HG02973 (cell line): ENCODE measurements around the gene CD37.
"Not testable (repeated sequence)": the region's sequence is repeated elsewhere in the genome, so short reads cannot be mapped to it uniquely, and the experiment has no call there.

ENCODE experiments used
- ATAC-seq: cut with Tn5 transposase; IDR thresholded peaks from one replicate; pipeline ENCODE4 v1.9.1; 2021; ENCODE audit warnings: moderate library complexity; ENCODE audit not compliant: unreplicated experiment

The CD37 gene, protein sequence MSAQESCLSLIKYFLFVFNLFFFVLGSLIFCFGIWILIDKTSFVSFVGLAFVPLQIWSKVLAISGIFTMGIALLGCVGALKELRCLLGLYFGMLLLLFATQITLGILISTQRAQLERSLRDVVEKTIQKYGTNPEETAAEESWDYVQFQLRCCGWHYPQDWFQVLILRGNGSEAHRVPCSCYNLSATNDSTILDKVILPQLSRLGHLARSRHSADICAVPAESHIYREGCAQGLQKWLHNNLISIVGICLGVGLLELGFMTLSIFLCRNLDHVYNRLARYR

GRCh38 chr19:49335071-49335783 lies at the start of gene CD37:
Gene CD37 (plus strand): TSS chr19:49335406. CDS start chr19:49335541, 135 bp downstream.
- ATAC-seq, result no peak

GRCh38 chr19:49287141-49287770 lies 48.0 kb upstream of the CD37 start:
- no peak for ATAC-seq

GRCh38 chr19:49288205-49288604 lies 47.0 kb upstream of the CD37 start:
- ATAC-seq, result not testable (repeated sequence)

DNA sequence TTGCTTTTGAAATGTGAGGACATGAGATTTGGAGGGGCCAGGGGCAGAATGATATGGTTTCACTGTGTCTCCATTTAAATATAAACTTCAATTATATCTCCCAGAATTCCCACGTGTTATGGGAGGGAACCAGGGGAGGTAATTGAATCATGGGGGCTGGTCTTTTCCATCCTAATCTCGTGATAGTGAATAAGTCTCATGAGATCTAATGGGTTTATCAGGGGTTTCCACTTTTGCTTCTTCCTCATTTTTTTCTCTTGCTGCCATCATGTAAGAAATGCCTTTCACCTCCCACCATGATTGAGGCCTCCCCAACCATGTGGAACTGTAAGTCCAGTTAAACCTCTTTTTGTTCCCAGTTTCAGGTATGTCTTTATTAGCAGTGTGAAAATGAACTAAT lies 45.9 kb upstream of the CD37 start:
- ATAC-seq, result not testable (repeated sequence)

DNA sequence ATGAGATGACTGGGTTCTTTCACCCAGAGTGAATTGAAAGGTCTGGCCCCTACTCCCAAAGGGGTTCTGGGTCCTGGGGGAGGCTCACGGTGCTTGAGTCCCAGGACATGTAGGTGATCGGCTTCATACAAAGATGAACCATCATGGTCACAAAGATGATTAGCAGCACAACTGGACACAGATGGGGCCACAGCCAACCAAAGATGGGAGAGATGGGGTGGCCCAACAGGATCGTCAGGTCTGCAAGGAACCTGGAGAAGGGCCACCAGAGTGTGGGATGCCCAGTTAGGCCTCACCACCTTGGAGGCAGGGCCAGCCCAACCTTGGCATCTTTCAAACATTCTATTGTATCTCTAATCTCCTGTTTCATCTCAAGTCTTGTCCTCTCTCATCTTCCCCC lies 44.7 kb upstream of the CD37 start:
- ATAC-seq, result no peak

DNA sequence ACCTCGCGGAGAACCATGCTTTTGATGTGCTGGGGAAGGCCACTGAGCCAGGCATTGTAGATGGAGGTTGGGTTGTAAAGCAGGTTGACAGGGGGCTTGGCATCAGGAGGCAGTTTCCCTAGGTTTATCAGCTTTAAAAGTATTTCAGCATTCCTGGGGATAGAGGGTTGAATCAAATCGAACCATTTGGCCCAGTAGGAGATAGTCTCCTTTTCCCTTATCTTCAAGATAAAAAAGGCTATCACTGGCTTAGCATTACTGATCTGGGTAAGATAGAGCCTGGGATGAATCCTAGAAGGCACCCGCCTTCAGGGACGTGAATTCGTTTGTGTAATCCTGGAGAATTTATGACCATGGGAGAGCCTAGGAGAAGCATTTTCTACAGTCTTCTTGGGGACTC lies 40.8 kb upstream of the CD37 start:
- ATAC-seq, result no peak

DNA sequence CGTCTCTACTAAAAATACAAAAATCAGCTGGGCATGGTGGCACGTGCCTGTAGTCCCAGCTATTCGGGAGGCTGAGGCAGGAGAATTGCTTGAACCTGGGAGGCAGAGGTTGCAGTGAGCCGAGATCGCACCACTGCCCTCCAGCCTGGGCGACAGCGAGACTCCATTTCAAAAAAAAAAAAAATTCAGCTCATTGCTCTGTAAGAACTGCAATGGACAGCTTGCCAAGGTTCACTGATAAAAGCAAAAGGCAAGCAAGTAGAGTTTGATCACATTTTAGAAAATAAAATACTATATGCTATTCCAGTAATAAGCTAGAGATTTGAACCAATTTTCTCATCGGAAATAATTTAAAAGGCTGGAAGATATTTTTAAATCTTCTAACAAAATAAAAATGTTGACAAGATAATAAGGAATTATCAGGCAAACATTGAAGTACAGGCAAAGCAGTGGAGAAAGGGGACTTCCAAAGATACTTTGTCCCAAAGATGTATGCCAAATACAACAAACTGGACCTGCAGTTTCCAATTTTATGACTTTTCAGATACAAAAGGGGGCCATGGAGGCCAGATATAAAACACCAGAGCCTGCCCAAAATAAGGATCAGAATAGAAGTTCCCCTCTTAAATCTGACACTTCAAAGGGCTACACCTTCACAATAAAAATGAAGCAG lies 39.9 kb upstream of the CD37 start:
- ATAC-seq, result no peak

DNA sequence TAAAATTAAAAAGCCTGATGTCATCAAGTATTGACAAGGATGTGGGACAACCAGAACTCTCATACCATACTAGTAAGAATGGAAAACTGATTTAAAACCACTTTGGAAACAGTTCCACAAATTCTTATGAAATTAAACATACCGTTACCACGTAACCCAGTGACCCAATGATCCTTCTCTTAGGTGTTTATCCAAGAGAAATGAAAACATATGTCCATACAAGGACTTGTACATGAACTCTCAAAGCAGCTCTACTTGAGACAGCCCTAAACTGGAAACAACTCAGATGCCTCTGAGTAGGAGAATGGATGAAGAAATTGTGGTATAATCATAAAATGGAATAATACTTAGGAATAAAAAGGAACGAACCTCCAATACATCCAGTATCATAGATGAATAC lies 37.8 kb upstream of the CD37 start:
- no peak for ATAC-seq

DNA sequence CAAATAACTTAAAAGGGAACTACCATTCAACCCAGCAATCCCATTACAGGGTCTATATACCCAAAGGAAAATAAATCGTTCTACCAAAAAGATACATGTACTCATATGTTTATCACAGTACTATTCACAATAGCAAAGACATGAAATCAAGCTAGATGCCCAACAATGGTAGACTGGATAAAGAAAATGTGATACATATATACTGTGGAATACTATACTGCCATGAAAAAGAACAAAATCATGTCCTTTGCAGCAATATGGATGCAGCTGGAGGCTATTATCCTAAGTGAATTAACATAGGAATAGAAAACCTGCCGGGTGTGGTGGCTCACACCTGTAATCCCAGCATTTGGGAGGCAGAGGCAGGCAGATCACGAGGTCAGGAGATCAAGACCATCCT lies 36.6 kb upstream of the CD37 start:
- not testable (repeated sequence) for ATAC-seq

GRCh38 chr19:49301165-49301865 lies 33.9 kb upstream of the CD37 start:
- no peak for ATAC-seq

DNA sequence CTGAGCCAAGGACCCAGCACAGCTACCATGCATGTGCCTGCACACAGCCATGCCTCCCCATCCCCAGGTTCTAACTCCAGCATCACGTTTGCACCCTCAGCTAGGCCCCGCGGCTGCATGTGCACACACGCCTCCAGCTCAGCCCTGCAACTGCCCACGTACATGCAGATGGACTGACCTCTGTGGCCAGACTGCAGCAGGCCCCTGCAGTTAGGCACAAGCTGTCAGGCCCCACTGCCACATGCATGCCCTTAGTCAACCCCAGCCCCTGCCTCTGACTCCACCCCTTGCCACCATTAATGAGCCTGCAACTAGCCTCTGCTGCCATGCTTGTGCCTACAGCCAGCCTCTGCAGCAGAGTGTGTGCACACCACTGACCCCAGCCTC lies 33.3 kb upstream of the CD37 start:
- ATAC-seq, result no peak

GRCh38 chr19:49306734-49307133 lies 28.5 kb upstream of the CD37 start:
- ATAC-seq, result not testable (repeated sequence)

- ATAC-seq, result no peak
Observed at GRCh38 chr19:49309087-49309486, 26.1 kb upstream of the CD37 start.

DNA sequence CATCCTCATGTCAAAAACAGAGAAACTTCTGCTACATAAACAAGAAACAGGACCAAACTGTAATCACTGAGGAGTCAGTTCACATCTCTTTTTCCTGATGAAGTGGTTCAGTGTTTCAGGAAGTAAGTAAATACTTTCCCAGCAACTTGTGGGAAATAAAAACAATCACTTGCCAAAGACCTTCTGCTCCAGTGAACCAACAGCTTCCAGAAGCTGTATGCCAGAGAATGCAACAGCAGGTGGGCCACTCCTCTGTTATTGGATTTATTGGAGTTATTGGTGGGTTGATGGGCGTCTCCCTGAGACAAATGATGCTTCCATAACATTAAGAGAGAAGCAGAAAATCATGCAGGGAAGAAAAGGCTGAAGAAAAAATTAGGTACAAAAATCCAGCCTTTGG lies 20.1 kb upstream of the CD37 start:
- no peak for ATAC-seq

GRCh38 chr19:49316284-49316683 lies 18.9 kb upstream of the CD37 start:
- ATAC-seq, result no peak

- no peak for ATAC-seq
Observed at GRCh38 chr19:49318296-49318695, 16.9 kb upstream of the CD37 start.

DNA sequence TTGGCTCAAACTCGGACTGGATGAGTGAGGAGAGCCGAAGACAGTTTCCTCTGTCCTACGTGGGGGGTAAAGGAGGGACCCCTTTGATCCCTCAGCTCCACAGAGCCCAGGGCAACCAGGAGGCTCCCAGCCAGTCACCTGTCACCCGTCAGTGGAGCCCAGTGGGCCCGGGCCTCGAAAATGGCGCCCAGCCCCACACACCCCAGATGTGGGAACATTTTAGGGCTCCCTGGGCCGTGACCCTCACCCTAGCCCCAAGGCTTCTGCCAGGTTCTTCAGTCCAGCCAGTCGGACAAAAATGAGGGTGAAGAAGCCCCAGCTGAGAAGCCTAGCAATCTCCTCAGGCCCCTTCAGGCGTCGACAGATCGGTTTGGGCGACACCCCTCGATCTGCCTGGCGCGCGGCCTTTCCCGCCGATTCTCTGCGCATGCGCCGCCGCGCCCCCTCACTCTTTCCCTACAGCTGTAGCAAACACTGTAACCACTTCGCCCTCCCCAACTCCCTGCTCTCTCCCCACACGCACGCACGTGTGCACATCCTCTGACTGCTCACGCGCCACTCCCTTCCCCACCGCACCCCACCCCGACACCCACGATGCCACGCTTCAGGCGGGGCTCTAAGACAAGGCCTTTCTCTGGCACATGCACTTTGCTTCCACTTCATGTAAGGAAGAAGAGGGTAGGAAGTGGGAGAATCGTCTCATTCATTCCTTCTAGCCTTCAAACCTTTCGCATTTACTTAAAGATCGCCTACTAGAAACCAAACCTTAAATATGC lies 10.2 kb upstream of the CD37 start, which contains the start of gene SLC6A16:
Gene SLC6A16 (minus strand): TSS at position 391 of the 776 bp plus-strand sequence. CDS start 13,844 bp downstream, outside the sequence.
- no peak for ATAC-seq

- not testable (repeated sequence) for ATAC-seq
Observed at GRCh38 chr19:49325756-49326155, 9.4 kb upstream of the CD37 start.

GRCh38 chr19:49326165-49326704 lies 9.0 kb upstream of the CD37 start:
- ATAC-seq, result no peak
